SU-DHL-6 (cell line): Measurements from ENCODE around the gene RASD1.

Experiments
- H2AFZ ChIP-seq: fragments of 200-600 bp; sonication (generic); 2 replicates; pipeline ENCODE4 v1.6.1; 2014; ENCODE audit warnings: low read depth, mild to moderate bottlenecking, moderate library complexity, mixed read lengths, antibody characterized with exemption, low read length; ENCODE audit not compliant: severe bottlenecking
- H3F3A ChIP-seq: fragments of 200-600 bp; shearing (Covaris generic); 2 replicates; pipeline ENCODE4 v1.6.0; 2016; ENCODE audit warnings: antibody characterized with exemption, mild to moderate bottlenecking; ENCODE audit not compliant: insufficient read depth
- H3K27ac ChIP-seq: fragments of 200-600 bp; sonication (generic); 2 replicates; pipeline ENCODE4 v1.5.1; 2016; ENCODE audit warnings: low read depth, mild to moderate bottlenecking, low read length, moderate library complexity, mixed read lengths
- H3K27me3 ChIP-seq: fragments of 200-600 bp; sonication (generic), shearing (Covaris generic); 2 replicates; pipeline ENCODE4 v1.6.0; 2014; ENCODE audit warnings: mild to moderate bottlenecking, low read length
- H3K36me3 ChIP-seq: fragments of 200-600 bp; sonication (generic); 2 replicates; pipeline ENCODE4 v1.6.1; 2014; ENCODE audit warnings: mild to moderate bottlenecking, low read length, mixed read lengths
- H3K4me2 ChIP-seq: fragments of 300-600, 200-600 bp; shearing (Covaris generic), sonication (generic); 2 replicates; pipeline ENCODE4 v1.6.0; 2014; ENCODE audit warnings: low read length, low read depth, mild to moderate bottlenecking; ENCODE audit not compliant: poor library complexity, severe bottlenecking
- H3K4me3 ChIP-seq: fragments of 200-600 bp; sonication (generic); 2 replicates; pipeline ENCODE4 v1.5.1; 2014; ENCODE audit warnings: antibody characterized with exemption, low read length, mild to moderate bottlenecking, mixed read lengths; ENCODE audit not compliant: insufficient read depth, poor library complexity, severe bottlenecking
- H3K79me2 ChIP-seq: fragments of 200-600 bp; sonication (generic); 2 replicates; pipeline ENCODE4 v1.6.1; 2014; ENCODE audit warnings: mild to moderate bottlenecking, low read length, moderate library complexity; ENCODE audit not compliant: insufficient read depth
- H3K9ac ChIP-seq: fragments of 200-600 bp; sonication (generic); 2 replicates; pipeline ENCODE4 v1.7.0; 2014; ENCODE audit warnings: mild to moderate bottlenecking, low read length
- H3K9me2 ChIP-seq: fragments of 200-600 bp; sonication (generic); replicated peaks from 2 replicates; pipeline ENCODE4 v1.6.1; 2014; ENCODE audit warnings: low read length; ENCODE audit not compliant: insufficient read depth
- H3K9me3 ChIP-seq: fragments of 200-600 bp; sonication (generic); 2 replicates; pipeline ENCODE4 v1.6.1; 2014; ENCODE audit warnings: low read length, mixed read lengths; ENCODE audit not compliant: insufficient read depth
- H4K20me1 ChIP-seq: fragments of 200-600 bp; sonication (generic); 2 replicates; pipeline ENCODE4 v1.6.1; 2014; ENCODE audit warnings: low read depth, mild to moderate bottlenecking, antibody characterized with exemption, low read length, moderate library complexity, mixed read lengths
- CTCF ChIP-seq: fragments of 200-600 bp; sonication (generic); IDR thresholded peaks from one replicate; pipeline ENCODE4 v1.5.1; 2017; ENCODE audit warnings: antibody characterized with exemption, mild to moderate bottlenecking, low read length, moderate library complexity; ENCODE audit not compliant: insufficient read depth, poor library complexity, severe bottlenecking
- EZH2phosphoT487 ChIP-seq: fragments of 200-600 bp; sonication (generic), shearing (Covaris generic); conservative IDR thresholded peaks from 2 replicates; pipeline ENCODE4 v1.6.1; 2018; ENCODE audit warnings: mild to moderate bottlenecking, antibody characterized with exemption, low read length, moderate library complexity, mixed read lengths

The RASD1 gene

DNA sequence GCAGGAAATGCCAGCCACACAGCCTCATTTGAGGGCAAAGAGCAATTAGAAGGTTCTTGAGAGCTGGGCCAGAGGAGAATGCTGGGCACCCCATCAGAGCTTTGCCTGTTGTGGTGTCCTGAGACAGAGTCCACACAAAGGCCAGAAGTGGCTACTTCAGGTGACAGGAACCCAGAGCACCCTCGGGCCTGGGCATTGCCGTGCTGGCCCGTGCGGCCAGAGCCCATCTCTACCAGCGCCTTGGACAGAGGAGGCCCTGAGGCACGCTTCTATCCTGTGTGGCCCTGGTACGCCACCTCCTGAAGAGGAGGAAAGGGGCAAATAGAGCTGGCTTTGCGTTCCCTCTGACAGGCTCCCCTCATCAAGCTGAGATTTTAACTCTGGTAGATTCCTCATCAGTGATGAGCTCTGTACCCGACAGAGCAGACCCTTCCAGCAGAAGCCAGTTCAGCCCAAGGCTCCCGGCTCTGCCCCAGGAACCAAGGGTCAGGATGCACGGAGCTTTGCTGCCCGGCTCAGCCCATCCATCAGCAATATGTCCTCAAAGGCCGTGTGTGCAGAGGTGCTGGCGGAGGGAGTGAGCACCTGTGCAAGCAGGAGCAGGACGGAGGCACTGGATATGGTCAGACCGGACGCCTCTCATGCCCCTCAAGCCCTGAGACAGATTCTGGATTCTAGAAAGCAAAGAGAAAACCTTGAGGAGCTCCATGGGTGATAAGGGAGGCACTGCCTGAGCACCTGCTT lies 3.4 kb upstream of the RASD1 start:
- Histone ChIP-seq H3K79me2 (no peaks in the 10 kb centered on the region), H2AFZ (no peak overlapping the region), H3K9me3 (no peaks in the 10 kb centered on the region), H3K9me2 (no peaks in the 10 kb centered on the region), H4K20me1 (no peaks in the 10 kb centered on the region; the same call in 1 of the 2 replicates), H3K36me3 (no peaks in the 10 kb centered on the region), H3K4me3 (no peak overlapping the region), H3K9ac (no peak overlapping the region), H3K27ac (no peak overlapping the region), H3K4me2 (no peak overlapping the region), H3K27me3 (no peaks in the 10 kb centered on the region), H3F3A (no peaks in the 10 kb centered on the region)
- TF ChIP-seq CTCF = no peak
- TF ChIP-seq EZH2phosphoT487 = no peak

DNA sequence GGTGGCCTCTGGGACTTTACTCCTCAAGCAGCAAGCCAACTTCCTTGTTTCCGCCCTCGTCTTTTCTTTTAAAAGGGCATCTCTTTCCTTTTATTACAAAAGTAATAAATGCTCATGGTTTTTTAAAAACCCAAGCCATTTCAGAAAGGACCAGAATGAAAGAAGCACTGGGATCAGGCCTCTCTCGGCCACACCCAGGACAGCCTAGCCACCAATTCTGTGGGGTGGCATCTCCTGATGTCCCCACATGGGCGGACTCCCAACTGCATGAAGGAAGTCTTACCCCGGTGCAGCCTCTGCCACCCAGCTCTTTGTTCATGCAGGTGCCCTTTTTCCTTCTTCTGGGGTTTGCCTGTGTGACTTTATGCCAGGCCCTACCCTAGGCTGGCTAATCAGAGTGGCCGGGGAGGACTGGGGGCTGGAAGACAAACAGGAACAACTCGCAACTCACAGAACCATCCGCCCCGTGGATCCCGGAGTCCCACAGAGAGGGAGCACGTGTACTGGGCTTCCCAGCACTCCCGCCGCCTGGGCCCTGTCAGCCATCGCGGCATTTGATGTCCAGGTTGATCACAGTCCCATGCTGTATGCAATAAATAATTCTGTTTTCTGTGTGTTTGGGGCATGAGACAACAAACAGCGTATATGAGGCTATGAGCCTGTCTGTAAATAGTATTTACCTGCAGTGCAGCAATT lies 2.6 kb upstream of the RASD1 start:
- H3K36me3 ChIP-seq = no peaks in the 10 kb centered on the region
- no peaks in the 10 kb centered on the region for H3F3A ChIP-seq
- H3K9me2 ChIP-seq = no peaks in the 10 kb centered on the region
- no peaks in the 10 kb centered on the region for H3K27me3 ChIP-seq
- no peaks in the 10 kb centered on the region; the same call in 1 of the 2 replicates for H4K20me1 ChIP-seq
- H3K9ac ChIP-seq = no peak overlapping the region
- H3K4me2 ChIP-seq = no peak overlapping the region
- no peaks in the 10 kb centered on the region for H3K9me3 ChIP-seq
- H3K79me2 ChIP-seq = no peaks in the 10 kb centered on the region
- no peak overlapping the region for H2AFZ ChIP-seq
- TF ChIP-seq EZH2phosphoT487 = no peak
- no peak for TF ChIP-seq CTCF
- no peak overlapping the region for H3K27ac ChIP-seq
- no peak overlapping the region for H3K4me3 ChIP-seq

DNA sequence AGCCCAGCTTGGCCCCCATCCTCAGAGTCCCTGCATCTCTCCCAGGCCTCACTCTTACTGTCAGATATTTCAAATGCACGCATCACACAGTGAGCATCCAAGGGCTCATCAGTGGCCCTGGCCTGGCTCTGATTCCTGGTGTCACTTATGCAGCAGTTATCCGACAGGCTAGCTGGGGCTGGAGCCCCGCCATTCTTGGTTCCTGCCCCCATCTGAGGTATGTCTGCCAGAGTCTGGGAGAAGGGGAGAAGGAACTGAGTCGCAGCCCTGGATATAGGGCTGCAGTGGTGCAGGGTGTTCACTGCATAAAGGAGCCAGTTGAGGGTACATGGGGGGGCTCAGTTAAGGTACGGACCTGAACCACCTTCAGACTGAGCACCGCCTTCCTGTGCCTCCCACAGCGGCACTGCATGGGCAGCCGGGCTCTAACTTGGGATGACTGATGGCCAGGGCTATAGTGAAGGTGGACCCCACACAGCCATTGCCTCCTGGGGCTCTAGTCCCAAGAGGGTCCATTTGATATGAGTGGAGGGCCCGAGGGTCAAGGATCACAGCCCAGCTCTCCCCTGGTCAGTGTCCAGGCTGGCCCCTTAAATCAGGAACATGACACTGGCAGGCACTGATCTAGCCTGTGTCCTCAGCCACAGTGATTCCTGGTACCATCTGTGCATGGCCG lies 1.8 kb upstream of the RASD1 start:
- Histone ChIP-seq H2AFZ (no peak overlapping the region), H3K36me3 (no peaks in the 10 kb centered on the region), H3K4me2 (no peak overlapping the region), H3F3A (no peaks in the 10 kb centered on the region), H3K9ac (no peak overlapping the region), H3K9me2 (no peaks in the 10 kb centered on the region), H3K9me3 (no peaks in the 10 kb centered on the region), H3K79me2 (no peaks in the 10 kb centered on the region), H3K27ac (no peak overlapping the region), H4K20me1 (no peaks in the 10 kb centered on the region; the same call in 1 of the 2 replicates), H3K4me3 (no peak overlapping the region), H3K27me3 (no peaks in the 10 kb centered on the region)
- TF ChIP-seq CTCF (no peak), EZH2phosphoT487 (no peak)
